Lung (tissue), 12 donors: ENCODE data around the gene LTBP1. TPM values are rescaled to one million over a fixed set of nuclear protein-coding genes. Genes with fewer than 3 reads are reported as not detected.

Experiments used
- ATAC-seq: fragments of 200-7000 bp; cut with Tn5 transposase; one replicate; pipeline ENCODE4 v1.9.1; 2020; ENCODE audit warnings: moderate number of reproducible peaks; ENCODE audit not compliant: insufficient read depth, low FRiP score
- DNase-seq, 3 donors: peaks; one replicate each; pipeline ENCODE4 v3.0.0-alpha.2; 2013 to 2017
- H3K27ac ChIP-seq, 2 donors: one replicate each; pipeline ENCODE4 v1.5.1; 2013; ENCODE audit warnings: mild to moderate bottlenecking in 2 of 2, moderate library complexity in 2 of 2, control low read depth in 1 of 2, inconsistent platforms in 1 of 2, low read depth in 1 of 2, low read length in 1 of 2
- H3K27me3 ChIP-seq, 3 donors: one replicate each; pipeline ENCODE4 v1.5.1; 2013; ENCODE audit warnings: low read length in 2 of 3; ENCODE audit not compliant: control insufficient read depth in 3 of 3, insufficient read depth in 3 of 3
- H3K36me3 ChIP-seq, 4 donors: one replicate each; pipeline ENCODE4 v1.5.1; 2013; ENCODE audit warnings: low read length in 4 of 4, mild to moderate bottlenecking in 1 of 4, moderate library complexity in 1 of 4; ENCODE audit not compliant: control insufficient read depth in 4 of 4, insufficient read depth in 4 of 4
- H3K4me1 ChIP-seq, 5 donors: one replicate each; pipeline ENCODE4 v1.5.1; 2013; ENCODE audit warnings: low read length in 5 of 5, mild to moderate bottlenecking in 2 of 5, moderate library complexity in 1 of 5; ENCODE audit not compliant: control insufficient read depth in 5 of 5, insufficient read depth in 5 of 5
- H3K4me3 ChIP-seq: one replicate; pipeline ENCODE4 v1.5.1; 2013; ENCODE audit warnings: mild to moderate bottlenecking, control low read depth, moderate library complexity
- H3K9ac ChIP-seq, 2 donors: one replicate each; pipeline ENCODE4 v1.5.1; 2013; ENCODE audit warnings: low read length in 2 of 2, control low read depth in 1 of 2; ENCODE audit not compliant: insufficient read depth in 1 of 2
- H3K9me3 ChIP-seq, 4 donors: one replicate each; pipeline ENCODE4 v1.5.1; 2013; ENCODE audit warnings: low read length in 3 of 4, mild to moderate bottlenecking in 1 of 4, moderate library complexity in 1 of 4; ENCODE audit not compliant: control insufficient read depth in 4 of 4, insufficient read depth in 3 of 4
- WGBS, 2 donors: extraction: QIAGEN DNeasy Blood & Tissue Kit; methylation state at CpG; one replicate each; pipeline ENCODE4 v1.1.7; 2013; 5-methylcytosine and 5-hydroxymethylcytosine counted together
- polyA plus RNA-seq, 2 donors: library from polyadenylated mRNA; stranded (reverse); fragments of 200-250 nt; gene quantifications; one replicate each; pipeline ENCODE4 v1.2.1, GENCODE V29; 2013
- total RNA-seq, 2 donors: library from RNA; depleted of rRNA in 1 of 2; stranded (reverse); fragments of >200 nt in 1 of 2; gene quantifications; one replicate each; pipeline ENCODE4 v1.2.1, GENCODE V29; 2014 to 2021
- TF ChIP-seq, protein P1 (sequence below): IDR thresholded peaks from 2 replicates; pipeline ENCODE4 v1.5.1; 2012; ENCODE audit warnings: mild to moderate bottlenecking; ENCODE audit errors: control extremely low read depth, extremely low read depth
- donor health status: control.
- donor health status: control.
- donor health status: Bipolar disorder and iron deficiency.
- donor health status: healthy.
- donor health status: DM: yes; HTN: yes; CAD: no.

LTBP1 gene
- total and polyA plus RNA-seq, 4 donors = 8.8 to 57.4 (median 28.6) TPM

- 8 to 30% methylated on average over 1 of the region's 1 CpG for WGBS, 2 donors
- DNase-seq (peak in 2 of 3 donors; percentile 23 to 37), ATAC-seq (no peak)
- H3K27ac ChIP-seq = no peak overlapping the region
- H3K9ac ChIP-seq = no peak overlapping the region
- peaks cover 0 to 4% (median 0%) of the 10 kb centered on the region in 5 donors for H3K4me1 ChIP-seq
- TF ChIP-seq, protein P1, sequence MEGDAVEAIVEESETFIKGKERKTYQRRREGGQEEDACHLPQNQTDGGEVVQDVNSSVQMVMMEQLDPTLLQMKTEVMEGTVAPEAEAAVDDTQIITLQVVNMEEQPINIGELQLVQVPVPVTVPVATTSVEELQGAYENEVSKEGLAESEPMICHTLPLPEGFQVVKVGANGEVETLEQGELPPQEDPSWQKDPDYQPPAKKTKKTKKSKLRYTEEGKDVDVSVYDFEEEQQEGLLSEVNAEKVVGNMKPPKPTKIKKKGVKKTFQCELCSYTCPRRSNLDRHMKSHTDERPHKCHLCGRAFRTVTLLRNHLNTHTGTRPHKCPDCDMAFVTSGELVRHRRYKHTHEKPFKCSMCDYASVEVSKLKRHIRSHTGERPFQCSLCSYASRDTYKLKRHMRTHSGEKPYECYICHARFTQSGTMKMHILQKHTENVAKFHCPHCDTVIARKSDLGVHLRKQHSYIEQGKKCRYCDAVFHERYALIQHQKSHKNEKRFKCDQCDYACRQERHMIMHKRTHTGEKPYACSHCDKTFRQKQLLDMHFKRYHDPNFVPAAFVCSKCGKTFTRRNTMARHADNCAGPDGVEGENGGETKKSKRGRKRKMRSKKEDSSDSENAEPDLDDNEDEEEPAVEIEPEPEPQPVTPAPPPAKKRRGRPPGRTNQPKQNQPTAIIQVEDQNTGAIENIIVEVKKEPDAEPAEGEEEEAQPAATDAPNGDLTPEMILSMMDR = peak; percentile 32
- H3K4me3 ChIP-seq = no peak overlapping the region
- H3K36me3 ChIP-seq = no peaks in the 10 kb centered on the region
- no peaks in the 10 kb centered on the region for H3K9me3 ChIP-seq
- H3K27me3 ChIP-seq = no peaks in the 10 kb centered on the region
Observed at GRCh38 chr2:33412920-33413319, 466.2 kb downstream of the LTBP1 start.

- ATAC-seq = no peak
- WGBS, 2 donors = 72 to 82% methylated on average over 5 of the region's 5 CpGs
- Histone ChIP-seq H3K4me1 (peaks cover 0 to 5% (median 0%) of the 10 kb centered on the region in 5 donors), H3K27me3 (no peaks in the 10 kb centered on the region), H3K36me3 (no peaks in the 10 kb centered on the region), H3K4me3 (no peak overlapping the region), H3K9ac (no peak overlapping the region), H3K27ac (no peak overlapping the region), H3K9me3 (no peaks in the 10 kb centered on the region)
- DNase-seq = no peak
- TF ChIP-seq, protein P1 = no peak
Observed at GRCh38 chr2:33419581-33420200, 472.9 kb downstream of the LTBP1 start.

DNA sequence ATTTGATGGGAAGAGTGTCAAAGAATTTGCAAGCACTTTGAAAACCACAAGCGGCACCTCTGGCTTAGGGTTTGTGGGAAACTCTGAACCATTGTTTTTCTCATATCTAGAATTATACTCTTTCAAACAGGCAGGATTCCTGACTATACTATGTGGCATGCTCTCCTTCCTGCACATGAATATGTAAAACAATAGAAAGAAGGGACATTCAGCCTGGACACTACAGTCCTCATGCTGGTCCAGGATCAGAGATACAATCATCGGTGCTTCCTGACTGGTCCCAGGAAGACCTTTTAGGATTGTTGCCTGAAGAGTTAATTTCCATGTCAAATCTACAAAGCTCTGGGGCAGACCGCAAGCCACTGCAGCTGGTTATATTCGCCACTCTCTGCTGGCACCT is 474.0 kb downstream of the LTBP1 start:
- Histone ChIP-seq H3K9me3 (no peaks in the 10 kb centered on the region), H3K4me1 (peaks cover 0 to 9% (median 0%) of the 10 kb centered on the region in 5 donors), H3K36me3 (no peaks in the 10 kb centered on the region), H3K27ac (no peak overlapping the region), H3K27me3 (no peaks in the 10 kb centered on the region), H3K9ac (no peak overlapping the region), H3K4me3 (no peak overlapping the region)
- ATAC-seq (no peak), DNase-seq (no peak)
- TF ChIP-seq, protein P1 = no peak
- WGBS, 2 donors = 80 to 87% methylated on average over 4 of the region's 4 CpGs

GRCh38 chr2:33421820-33422219 is 475.1 kb downstream of the LTBP1 start:
- 79 to 87% methylated on average over 2 of the region's 2 CpGs for WGBS, 2 donors
- Histone ChIP-seq H3K9me3 (no peaks in the 10 kb centered on the region), H3K27me3 (no peaks in the 10 kb centered on the region), H3K4me3 (no peak overlapping the region), H3K4me1 (peaks cover 0 to 10% (median 0%) of the 10 kb centered on the region in 5 donors), H3K27ac (no peak overlapping the region), H3K9ac (no peak overlapping the region), H3K36me3 (no peaks in the 10 kb centered on the region)
- no peak for DNase-seq
- TF ChIP-seq, protein P1 = no peak
- no peak for ATAC-seq
